ENCODE measurements around the gene HENMT1. TPM values are rescaled to one million over a fixed set of nuclear protein-coding genes. Genes with fewer than 3 reads are reported as not detected.

HENMT1 gene
- total RNA-seq, 3 donors from 2014 or later, result 11.9 to 12.2 (median 12.0) TPM

Other genes starting within 250 kb of the HENMT1 start
- not detected for gene NBPF6, start 210.8 kb downstream of the HENMT1 start, total RNA-seq
- 1 to 10 TPM; 5.1 to 7.3 (median 6.4) TPM for gene EEIG2, start 101.0 kb downstream of the HENMT1 start, total RNA-seq
- 10 to 100 TPM; 68.9 to 76.7 (median 76.6) TPM for gene PRPF38B, start 31.2 kb upstream of the HENMT1 start, total RNA-seq
- gene FNDC7, start 51.8 kb upstream of the HENMT1 start, total RNA-seq, result not detected
- gene STXBP3, start 85.6 kb upstream of the HENMT1 start, total RNA-seq, result 10 to 100 TPM; 26.4 to 30.0 (median 27.8) TPM
- not detected for gene AKNAD1, start 196.0 kb upstream of the HENMT1 start, total RNA-seq
- 1 to 10 TPM in 2 of 3 donors, under 1 TPM in 1; 0.91 to 1.4 (median 1.3) TPM for gene GPSM2, start 215.9 kb upstream of the HENMT1 start, total RNA-seq

All from activated T-cell treated with anti-CD3 and anti-CD28 coated beads, Interleukin-2, amount 50 U/mL, for 4 hours (primary cell).